Endothelial cell of umbilical vein (primary cell): Measurements from ENCODE around the gene TENM4. TPM values are rescaled to one million over a fixed set of nuclear protein-coding genes. Genes with fewer than 3 reads are reported as not detected.

ENCODE experiments used
- BruUV-seq: library from RNA; stranded (reverse); fragments of 400-500 nt; replicated peaks from 2 replicates; lab custom pipeline; 2021; lab: Mats Ljungman, UMichigan
- CTCF ChIA-PET: fragments of 300-600, 350-600 bp; sonication (Branson Sonifier 250); formaldehyde crosslinking; loops from one replicate; lab custom pipeline; 2021; ENCODE audit warnings: antibody characterized with exemption, inconsistent platforms; lab: Charles Lee
- POLR2A ChIA-PET: fragments of 300-600, 350-600 bp; sonication (Branson Sonifier 250); formaldehyde crosslinking; loops from one replicate; lab custom pipeline; 2021; ENCODE audit warnings: antibody characterized with exemption, inconsistent platforms; lab: Charles Lee
- DNase-seq: peaks from one replicate; pipeline ENCODE4 v3.0.0-alpha.2; 2011; ENCODE audit warnings: low read depth, low spot score
- FAIRE-seq: peaks from 2 replicates; lab custom pipeline; 2011; peaks lifted over from hg19 to GRCh38; lab: Jason Lieb, UNC
- H2AFZ ChIP-seq: 2 replicates; pipeline ENCODE4 v1.6.0; 2012; ENCODE audit warnings: low read depth, low read length, control low read depth, inconsistent platforms
- H3K27ac ChIP-seq: 2 replicates; pipeline ENCODE4 v1.5.1; 2011; ENCODE audit warnings: low read depth, mild to moderate bottlenecking, control low read depth, low read length, moderate library complexity; ENCODE audit not compliant: insufficient read depth
- H3K27me3 ChIP-seq, 2 experiments: 2 replicates each; pipeline versions ENCODE4 v1.6.0 to v1.6.1; 2011; ENCODE audit warnings: low read length in 2 of 2, mixed read lengths in 1 of 2; ENCODE audit not compliant: control insufficient read depth in 2 of 2, insufficient read depth in 2 of 2
- H3K36me3 ChIP-seq, 2 experiments: 2 replicates in 1 of 2; 3 replicates in 1 of 2; pipeline ENCODE4 v1.5.1; 2011; ENCODE audit warnings: low read length in 2 of 2, mild to moderate bottlenecking in 1 of 2, moderate library complexity in 1 of 2; ENCODE audit not compliant: control insufficient read depth in 2 of 2, insufficient read depth in 2 of 2; ENCODE audit errors: extremely low read depth in 1 of 2
- H3K4me1 ChIP-seq: 3 replicates; pipeline ENCODE4 v1.5.1; 2011; ENCODE audit warnings: mild to moderate bottlenecking, low read length; ENCODE audit not compliant: control insufficient read depth, insufficient read depth; ENCODE audit errors: extremely low read depth
- H3K4me2 ChIP-seq: 2 replicates; pipeline ENCODE4 v1.6.1; 2011; ENCODE audit warnings: low read length, control low read depth, mixed read lengths; ENCODE audit not compliant: insufficient read depth
- H3K4me3 ChIP-seq, 3 experiments: fragments of 200-600 bp in 1 of 3; sonication (generic), shearing (Covaris generic) in 1 of 3; replicated peaks in 1 of 3; 2 replicates each; pipeline ENCODE4 v1.5.1; 2011 to 2016; ENCODE audit warnings: control low read depth in 3 of 3, low read length in 3 of 3, mild to moderate bottlenecking in 2 of 3, inconsistent platforms in 1 of 3, low read depth in 1 of 3, moderate library complexity in 1 of 3; ENCODE audit not compliant: insufficient read depth in 1 of 3
- H3K79me2 ChIP-seq: 2 replicates; pipeline ENCODE4 v1.6.0; 2012; ENCODE audit warnings: low read length, inconsistent platforms; ENCODE audit not compliant: control insufficient read depth, insufficient read depth
- H3K9ac ChIP-seq: replicated peaks from 2 replicates; pipeline ENCODE3; 2011; ENCODE audit warnings: low read length, control low read depth; ENCODE audit not compliant: insufficient read depth; ENCODE audit errors: extremely low read depth
- H3K9me1 ChIP-seq: replicated peaks from 3 replicates; pipeline ENCODE4 v1.6.0; 2011; ENCODE audit warnings: mild to moderate bottlenecking, low read length; ENCODE audit not compliant: control insufficient read depth, insufficient read depth; ENCODE audit errors: extremely low read depth
- H3K9me3 ChIP-seq: replicated peaks from 2 replicates; pipeline ENCODE4 v1.5.1; 2012; ENCODE audit warnings: low read length, inconsistent platforms; ENCODE audit not compliant: control insufficient read depth, insufficient read depth
- H4K20me1 ChIP-seq: replicated peaks from 2 replicates; pipeline ENCODE3; 2011; ENCODE audit warnings: mild to moderate bottlenecking, low read length; ENCODE audit not compliant: control insufficient read depth, insufficient read depth; ENCODE audit errors: extremely low read depth
- EZH2 ChIP-seq: IDR thresholded peaks from 2 replicates; pipeline ENCODE4 v1.6.1; 2012; ENCODE audit warnings: borderline replicate concordance, low read depth, mild to moderate bottlenecking, moderate library complexity, low read length, inconsistent platforms; ENCODE audit not compliant: severe bottlenecking
- FOS ChIP-seq: IDR thresholded peaks from 2 replicates; pipeline ENCODE4 v1.6.1; 2011; ENCODE audit warnings: mild to moderate bottlenecking, low read length, moderate library complexity, borderline replicate concordance; ENCODE audit not compliant: insufficient read depth
- GATA2 ChIP-seq: IDR thresholded peaks from 2 replicates; pipeline ENCODE4 v1.7.0; 2011; ENCODE audit warnings: low read depth, mild to moderate bottlenecking, moderate library complexity, mixed read lengths, low read length; ENCODE audit not compliant: insufficient read length, insufficient read depth
- JUN ChIP-seq: IDR thresholded peaks from 2 replicates; pipeline ENCODE4 v1.6.1; 2011; ENCODE audit warnings: borderline replicate concordance, low read depth; ENCODE audit not compliant: insufficient read length, insufficient read depth
- MYC ChIP-seq: IDR thresholded peaks from one replicate; pipeline ENCODE4 v1.6.1; 2011; ENCODE audit warnings: mild to moderate bottlenecking, low read depth, low read length
- POLR2A ChIP-seq: IDR thresholded peaks from 2 replicates; pipeline ENCODE4 v1.6.1; 2012; ENCODE audit warnings: low read depth, mild to moderate bottlenecking, control low read depth, low read length
- POLR2AphosphoS5 ChIP-seq: IDR thresholded peaks from 2 replicates; pipeline ENCODE4 v1.6.1; 2012; ENCODE audit warnings: low read depth, mild to moderate bottlenecking, control low read depth, low read length, moderate library complexity; ENCODE audit not compliant: insufficient read depth
- dilution Hi-C: fragments of 300-500 bp; cut with MboI; formaldehyde crosslinking; loops from one replicate; pipeline ENCODE4 v1.15.0; 2019; ENCODE audit warnings: low sequenced_read_pairs; ENCODE audit not compliant: extremely low pct_ligation_motif_present
- intact Hi-C: fragments of 100-400 bp; cut with micrococcal nuclease; formaldehyde crosslinking; loops from one replicate; pipeline ENCODE4 v1.10.0; 2022
- polyA plus RNA-seq, 4 experiments: library from polyadenylated mRNA; depleted of rRNA in 3 of 4; stranded (reverse) in 3 of 4; unstranded in 1 of 4; fragments of >200 nt; gene quantifications; 2 replicates each; pipeline versions ENCODE4 v1.2.1 to v1.2.3, GENCODE V29; 2011 to 2012; ENCODE audit warnings: missing spikeins in 1 of 4
- total RNA-seq: library from RNA; stranded (reverse); gene quantifications from 2 replicates; pipeline ENCODE4 v1.2.3, GENCODE V29; 2021
- TF ChIP-seq, protein P1 (sequence below): IDR thresholded peaks from 2 replicates; pipeline ENCODE4 v1.6.1; 2011; ENCODE audit not compliant: insufficient read depth, insufficient read length
- TF ChIP-seq, protein P2 (sequence below), 2 donors: IDR thresholded peaks; 1 replicate in 1 of 2; 2 replicates in 1 of 2; pipeline ENCODE4 v1.5.1; 2011; ENCODE audit warnings: low read length in 2 of 2, mild to moderate bottlenecking in 2 of 2, moderate library complexity in 2 of 2, control low read depth in 1 of 2, inconsistent platforms in 1 of 2, low read depth in 1 of 2; ENCODE audit not compliant: insufficient read depth in 1 of 2; ENCODE audit errors: extremely low read depth in 1 of 2

Gene TENM4
- total and polyA plus RNA-seq, 2 donors (not counting 3 experiments of a cell fraction or from before 2014, with no cell fraction given), result 0.06 to 0.27 TPM

GRCh38 chr11:78995171-78995570 lies 445.7 kb downstream of the TENM4 start:
- Histone ChIP-seq H3K27me3 (peaks cover 2% of the 10 kb centered on the region in 2 experiments), H3K36me3 (no peaks in the 10 kb centered on the region), H3K79me2 (no peaks in the 10 kb centered on the region), H3K4me1 (no peaks in the 10 kb centered on the region), H3K4me3 (no peak overlapping the region), H4K20me1 (no peaks in the 10 kb centered on the region), H3K9me3 (no peaks in the 10 kb centered on the region), H2AFZ (no peak overlapping the region), H3K27ac (no peak overlapping the region), H3K4me2 (no peak overlapping the region), H3K9me1 (no peaks in the 10 kb centered on the region), H3K9ac (no peak overlapping the region)
- CTCF ChIA-PET, result no interaction called here
- DNase-seq (no peak), FAIRE-seq (no peak)
- no peak for TF ChIP-seq GATA2
- TF ChIP-seq JUN, result no peak
- TF ChIP-seq FOS, result no peak
- TF ChIP-seq POLR2A, result no peak
- TF ChIP-seq, protein P1, sequence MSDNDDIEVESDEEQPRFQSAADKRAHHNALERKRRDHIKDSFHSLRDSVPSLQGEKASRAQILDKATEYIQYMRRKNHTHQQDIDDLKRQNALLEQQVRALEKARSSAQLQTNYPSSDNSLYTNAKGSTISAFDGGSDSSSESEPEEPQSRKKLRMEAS, result no peak
- TF ChIP-seq POLR2AphosphoS5, result no peak
- no peak for TF ChIP-seq EZH2
- TF ChIP-seq, protein P2, sequence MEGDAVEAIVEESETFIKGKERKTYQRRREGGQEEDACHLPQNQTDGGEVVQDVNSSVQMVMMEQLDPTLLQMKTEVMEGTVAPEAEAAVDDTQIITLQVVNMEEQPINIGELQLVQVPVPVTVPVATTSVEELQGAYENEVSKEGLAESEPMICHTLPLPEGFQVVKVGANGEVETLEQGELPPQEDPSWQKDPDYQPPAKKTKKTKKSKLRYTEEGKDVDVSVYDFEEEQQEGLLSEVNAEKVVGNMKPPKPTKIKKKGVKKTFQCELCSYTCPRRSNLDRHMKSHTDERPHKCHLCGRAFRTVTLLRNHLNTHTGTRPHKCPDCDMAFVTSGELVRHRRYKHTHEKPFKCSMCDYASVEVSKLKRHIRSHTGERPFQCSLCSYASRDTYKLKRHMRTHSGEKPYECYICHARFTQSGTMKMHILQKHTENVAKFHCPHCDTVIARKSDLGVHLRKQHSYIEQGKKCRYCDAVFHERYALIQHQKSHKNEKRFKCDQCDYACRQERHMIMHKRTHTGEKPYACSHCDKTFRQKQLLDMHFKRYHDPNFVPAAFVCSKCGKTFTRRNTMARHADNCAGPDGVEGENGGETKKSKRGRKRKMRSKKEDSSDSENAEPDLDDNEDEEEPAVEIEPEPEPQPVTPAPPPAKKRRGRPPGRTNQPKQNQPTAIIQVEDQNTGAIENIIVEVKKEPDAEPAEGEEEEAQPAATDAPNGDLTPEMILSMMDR (IDR thresholded peaks at IDR 0.05; ENCODE audit: extremely low read depth in 1 of 2, insufficient read depth in 1 of 2, low read depth in 1 of 2, low read length in 2 of 2), result no peak
- no peak for TF ChIP-seq MYC
- dilution Hi-C loops (no loop called here), intact Hi-C loops (no loop called here)
- POLR2A ChIA-PET, result no interaction called here
- BruUV-seq, result no TSS peak
